HG02852 (cell line): Measurements from ENCODE around the gene RBM12.
"Not testable (repeated sequence)": the region's sequence is repeated elsewhere in the genome, so short reads cannot be mapped to it uniquely, and the experiment has no call there.

Experiments used
- ATAC-seq: cut with Tn5 transposase; IDR thresholded peaks from one replicate; pipeline ENCODE4 v1.9.1; 2021; ENCODE audit warnings: mild to moderate bottlenecking, moderate library complexity; ENCODE audit not compliant: unreplicated experiment

Gene RBM12

GRCh38 chr20:35664466-35665206, at the start of gene RBM12, which contains the start of gene CPNE1:
Gene RBM12 (minus strand): TSS chr20:35664900. CDS start chr20:35655322, 9,578 bp downstream.
Gene CPNE1 (minus strand): TSS chr20:35664900. CDS start chr20:35632923, 31,977 bp downstream.
- peak; percentile 79 for ATAC-seq

GRCh38 chr20:35714127-35714526, 49.4 kb upstream of the RBM12 start:
- ATAC-seq, result no peak

GRCh38 chr20:35713120-35713519, 48.4 kb upstream of the RBM12 start:
- not testable (repeated sequence) for ATAC-seq

- ATAC-seq, result no peak
Measured at GRCh38 chr20:35711588-35712209, 47.0 kb upstream of the RBM12 start.

GRCh38 chr20:35710884-35711587, 46.3 kb upstream of the RBM12 start:
- no peak for ATAC-seq

- ATAC-seq, result no peak
Measured at GRCh38 chr20:35710039-35710438, 45.3 kb upstream of the RBM12 start.

GRCh38 chr20:35709259-35709658, 44.6 kb upstream of the RBM12 start:
- no peak for ATAC-seq

GRCh38 chr20:35708502-35708901, 43.8 kb upstream of the RBM12 start:
- no peak for ATAC-seq

- not testable (repeated sequence) for ATAC-seq
Measured at GRCh38 chr20:35706591-35707529, 42.2 kb upstream of the RBM12 start.

- ATAC-seq, result not testable (repeated sequence)
Measured at GRCh38 chr20:35705894-35706293, 41.2 kb upstream of the RBM12 start.

- no peak for ATAC-seq
Measured at GRCh38 chr20:35704514-35705261, 40.0 kb upstream of the RBM12 start.

- no peak for ATAC-seq
Measured at GRCh38 chr20:35702824-35703695, 38.4 kb upstream of the RBM12 start.

- ATAC-seq, result no peak
Measured at GRCh38 chr20:35702051-35702823, 37.5 kb upstream of the RBM12 start.

GRCh38 chr20:35700625-35701148, 36.0 kb upstream of the RBM12 start:
- no peak for ATAC-seq

- no peak for ATAC-seq
Measured at GRCh38 chr20:35699957-35700624, 35.4 kb upstream of the RBM12 start.

GRCh38 chr20:35699127-35699956, 34.6 kb upstream of the RBM12 start, which contains the start of the genes NFS1 and ROMO1:
Gene NFS1 (minus strand): TSS chr20:35699352. CDS start chr20:35699288, 64 bp downstream.
Gene ROMO1 (plus strand): TSS chr20:35699405. CDS start chr20:35699633, 228 bp downstream.
- ATAC-seq, result peak; percentile 79
